Measurements from ENCODE around the gene EIF4E1B.

The EIF4E1B gene

GRCh38 chr5:176687247-176687646 is 56.8 kb downstream of the EIF4E1B start:
- no peak for DNase-seq

- DNase-seq, result no peak
These were observed 57.4 kb downstream of the EIF4E1B start for GRCh38 chr5:176687881-176688280.

- DNase-seq, result no peak
These were observed 60.4 kb downstream of the EIF4E1B start for GRCh38 chr5:176690911-176691310.

- no peak for DNase-seq
These were observed 61.0 kb downstream of the EIF4E1B start for GRCh38 chr5:176691524-176691923.

GRCh38 chr5:176692326-176692725 is 61.9 kb downstream of the EIF4E1B start:
- DNase-seq, result no peak

- no peak for DNase-seq
These were observed 62.5 kb downstream of the EIF4E1B start for GRCh38 chr5:176692839-176693476.

GRCh38 chr5:176693477-176693851 is 63.0 kb downstream of the EIF4E1B start:
- no peak for DNase-seq

GRCh38 chr5:176694146-176694545 is 63.7 kb downstream of the EIF4E1B start:
- no peak for DNase-seq

GRCh38 chr5:176694631-176695030 is 64.2 kb downstream of the EIF4E1B start:
- no peak for DNase-seq

GRCh38 chr5:176695073-176695472 is 64.6 kb downstream of the EIF4E1B start:
- peak in 2 of 51 donors; percentile 7 to 15 for DNase-seq

Data from hypothalamus (tissue), 51 donors.